ENCODE results near the gene ASPG. TPM values are rescaled to one million over a fixed set of nuclear protein-coding genes. Genes with fewer than 3 reads are reported as not detected.

The ASPG gene
- total and polyA plus RNA-seq, 2 donors (not counting 3 experiments of a cell fraction or from before 2014, with no cell fraction given) = not detected

- BruUV-seq (replicated peaks) = no TSS peak
- TF ChIP-seq JUN (IDR thresholded peaks at IDR 0.05; ENCODE audit: borderline replicate concordance, insufficient read depth, insufficient read length, low read depth) (no peak), MYC (IDR thresholded peaks at IDR 0.05; ENCODE audit: low read depth, low read length) (no peak), MAX (IDR thresholded peaks at IDR 0.05; ENCODE audit: insufficient read depth, insufficient read length) (no peak), FOS (IDR thresholded peaks at IDR 0.05; ENCODE audit: borderline replicate concordance, insufficient read depth, low read length) (no peak), POLR2A (IDR thresholded peaks at IDR 0.05; ENCODE audit: low read depth, low read length) (no peak), POLR2AphosphoS5 (IDR thresholded peaks at IDR 0.05; ENCODE audit: insufficient read depth, low read depth, low read length) (no peak), EZH2 (IDR thresholded peaks at IDR 0.05; ENCODE audit: borderline replicate concordance, low read depth, low read length, severe bottlenecking) (no peak), CTCF (IDR thresholded peaks at IDR 0.05; ENCODE audit: extremely low read depth in 1 of 2, insufficient read depth in 1 of 2, low read depth in 1 of 2, low read length in 2 of 2) (no peak)
- Histone ChIP-seq H3K9ac (replicated peaks; ENCODE audit: extremely low read depth, insufficient read depth, low read length) (no peak overlapping the region), H3K9me1 (replicated peaks; ENCODE audit: control insufficient read depth, extremely low read depth, insufficient read depth, low read length) (no peaks in the 10 kb centered on the region), H4K20me1 (replicated peaks; ENCODE audit: control insufficient read depth, extremely low read depth, insufficient read depth, low read length) (no peaks in the 10 kb centered on the region), H3K36me3 (ENCODE audit: control insufficient read depth in 2 of 2, extremely low read depth in 1 of 2, insufficient read depth in 2 of 2, low read length in 2 of 2) (no peaks in the 10 kb centered on the region), H2AFZ (ENCODE audit: low read depth, low read length) (no peak overlapping the region), H3K4me2 (ENCODE audit: insufficient read depth, low read length) (no peak overlapping the region), H3K4me1 (ENCODE audit: control insufficient read depth, extremely low read depth, insufficient read depth, low read length) (no peaks in the 10 kb centered on the region), H3K27me3 (ENCODE audit: control insufficient read depth in 2 of 2, insufficient read depth in 2 of 2, low read length in 2 of 2) (no peaks in the 10 kb centered on the region), H3K4me3 (replicated peaks in 1 of 3; ENCODE audit: insufficient read depth in 1 of 3, low read depth in 1 of 3, low read length in 3 of 3) (no peak overlapping the region), H3K79me2 (ENCODE audit: control insufficient read depth, insufficient read depth, low read length) (no peaks in the 10 kb centered on the region), H3K9me3 (replicated peaks; ENCODE audit: control insufficient read depth, insufficient read depth, low read length) (no peaks in the 10 kb centered on the region), H3K27ac (ENCODE audit: insufficient read depth, low read depth, low read length) (no peak overlapping the region)
- FAIRE-seq (no peak), DNase-seq (ENCODE audit: low read depth, low spot score) (no peak)
- intact Hi-C loops (cut with micrococcal nuclease) = no loop called here
- ChIA-PET POLR2A (no interaction called here), CTCF (no interaction called here)
- dilution Hi-C loops (cut with MboI; ENCODE audit: extremely low pct_ligation_motif_present, low sequenced_read_pairs) = no loop called here
These were observed 22.4 kb downstream of the ASPG start for GRCh38 chr14:104107611-104108569.

Data from endothelial cell of umbilical vein (primary cell).